HG02943 (cell line): ENCODE data around the gene CYTH1.
"Not testable (repeated sequence)": the region's sequence is repeated elsewhere in the genome, so short reads cannot be mapped to it uniquely, and the experiment has no call there.

ENCODE experiments used
- ATAC-seq: cut with Tn5 transposase; IDR thresholded peaks from one replicate; pipeline ENCODE4 v1.9.1; 2021; ENCODE audit warnings: mild to moderate bottlenecking, low read depth, moderate library complexity; ENCODE audit not compliant: unreplicated experiment

CYTH1 gene

GRCh38 chr17:78675316-78675616 is 106.8 kb downstream of the CYTH1 start:
- no peak for ATAC-seq

- no peak for ATAC-seq
These were observed 107.3 kb downstream of the CYTH1 start for GRCh38 chr17:78674595-78675315.

DNA sequence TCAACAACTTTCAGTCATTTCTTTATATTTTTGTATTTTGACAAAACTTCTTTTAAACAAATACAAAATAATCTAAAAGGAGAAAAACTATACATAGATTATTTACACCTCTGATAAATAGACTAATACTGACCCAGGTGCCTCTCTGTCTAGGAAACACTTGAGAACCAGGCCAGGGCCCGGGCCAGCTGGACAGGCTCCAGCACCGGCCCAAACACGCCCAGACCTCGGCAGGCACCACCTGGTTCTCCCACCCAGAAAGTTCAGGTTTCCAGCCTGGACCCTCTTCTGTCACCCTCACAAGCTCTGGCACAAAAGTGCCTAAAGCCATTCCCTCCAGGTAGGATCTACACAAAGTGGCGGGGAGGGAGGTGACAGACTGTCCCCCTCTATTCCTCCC is 107.9 kb downstream of the CYTH1 start:
- ATAC-seq: no peak

DNA sequence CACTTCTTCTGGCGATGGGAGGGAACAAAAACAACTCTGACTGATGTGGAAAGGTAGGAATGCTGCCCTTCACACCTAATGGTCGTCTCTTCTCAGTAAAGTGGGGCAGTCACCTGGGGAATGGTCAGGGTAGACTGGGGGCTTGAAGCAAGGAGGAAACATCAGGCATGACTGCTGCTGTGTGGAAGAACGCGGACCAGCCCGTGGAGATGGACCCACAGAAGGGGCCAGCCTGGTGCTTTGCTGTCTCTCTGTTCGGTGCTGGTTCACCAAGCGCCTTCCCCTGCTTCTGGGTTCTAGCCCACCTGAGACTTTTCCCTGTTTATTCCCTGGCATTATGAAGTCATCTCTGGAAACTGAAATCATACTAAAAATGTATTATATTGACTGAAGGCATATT is 108.7 kb downstream of the CYTH1 start:
- ATAC-seq: no peak

DNA sequence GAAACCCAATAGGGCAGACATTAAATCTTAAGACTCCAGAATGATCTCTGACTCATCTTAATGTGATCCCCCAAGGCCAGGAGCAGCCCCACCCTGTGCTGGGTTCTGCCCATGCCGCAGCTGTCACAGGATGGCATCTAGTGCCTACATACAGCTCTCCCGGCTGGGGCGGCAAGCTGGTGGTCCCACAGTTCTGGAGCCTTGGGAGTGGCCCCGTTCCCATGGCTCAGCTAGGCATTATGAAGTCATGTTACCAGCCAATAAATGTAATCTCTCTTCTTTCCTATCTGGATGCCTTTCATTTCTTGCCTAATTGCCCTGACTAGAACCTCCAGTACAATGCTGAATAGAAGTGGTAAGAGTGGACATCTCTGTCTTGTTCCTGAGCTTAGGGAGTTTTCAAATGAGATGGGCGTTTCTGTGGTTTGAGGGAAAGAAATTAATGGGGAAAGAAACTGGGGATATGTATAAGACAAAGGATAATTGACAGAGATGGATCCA is 109.2 kb downstream of the CYTH1 start:
- ATAC-seq: no peak

GRCh38 chr17:78672005-78672404 is 110.1 kb downstream of the CYTH1 start:
- no peak for ATAC-seq

- not testable (repeated sequence) for ATAC-seq
These were observed 110.4 kb downstream of the CYTH1 start for GRCh38 chr17:78671726-78672001.

DNA sequence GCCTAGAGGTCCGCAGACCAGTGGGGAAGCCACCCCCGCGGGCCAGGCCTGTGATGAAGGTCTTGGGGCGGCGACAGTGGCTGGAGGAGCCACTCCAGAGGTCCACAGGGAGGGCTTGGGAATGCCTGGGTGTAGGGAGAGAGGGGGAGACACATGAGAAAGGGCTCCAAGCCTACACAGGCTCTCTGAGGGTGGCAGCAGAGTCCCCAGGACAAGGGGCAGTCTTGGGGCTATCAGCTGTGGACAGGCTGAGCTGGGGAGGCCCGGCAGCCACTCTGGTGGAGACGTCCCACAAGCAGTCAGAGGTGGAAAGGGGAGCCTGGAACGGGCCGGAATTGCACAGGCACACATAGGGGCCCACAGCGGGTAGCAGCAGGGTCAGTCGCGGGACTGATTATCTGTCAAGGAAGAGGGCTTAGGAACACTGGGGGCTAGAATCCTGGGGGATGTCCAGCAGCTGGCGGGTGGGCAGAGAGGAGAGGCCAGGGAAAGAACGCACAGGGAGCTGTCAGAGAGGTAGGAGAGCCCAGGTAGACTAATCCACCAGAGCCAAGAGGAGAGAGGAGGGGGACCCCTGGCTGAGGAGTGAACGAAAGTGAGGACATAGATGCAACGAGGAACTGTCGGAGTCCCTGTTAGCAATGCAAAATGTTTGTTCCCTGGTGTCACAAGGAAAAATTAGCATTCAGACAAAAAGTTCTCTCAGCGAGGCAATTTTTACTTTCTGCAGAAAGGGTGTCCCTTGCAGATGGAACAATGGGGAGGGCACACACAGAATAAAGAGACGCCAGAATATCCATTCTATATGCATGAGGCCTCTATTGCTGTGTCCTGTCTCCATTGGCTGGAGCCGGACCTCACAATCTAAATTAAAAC is 111.0 kb downstream of the CYTH1 start:
- no peak for ATAC-seq

GRCh38 chr17:78669975-78670518 is 112.0 kb downstream of the CYTH1 start:
- no peak for ATAC-seq

- ATAC-seq: no peak
These were observed 112.7 kb downstream of the CYTH1 start for GRCh38 chr17:78669256-78669974.

DNA sequence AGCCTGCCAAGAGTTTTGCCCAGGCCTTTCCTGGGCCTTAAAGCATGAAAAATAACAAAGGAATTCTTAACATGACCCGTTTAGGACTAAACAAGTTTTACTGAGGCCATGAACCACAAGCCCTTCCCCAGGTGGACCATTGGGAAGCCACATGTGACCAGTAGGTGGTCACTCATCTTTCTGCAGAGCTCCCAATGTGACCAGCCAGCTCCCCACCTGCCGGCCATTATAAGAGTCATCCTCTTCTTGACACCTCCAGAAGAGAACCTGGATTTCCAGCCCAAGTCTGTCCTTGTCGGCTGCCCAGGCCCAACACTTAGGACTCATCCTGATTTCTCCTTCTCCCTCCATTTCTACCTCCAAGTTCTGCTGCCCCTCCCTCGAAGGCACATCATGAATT is 113.2 kb downstream of the CYTH1 start:
- no peak for ATAC-seq

DNA sequence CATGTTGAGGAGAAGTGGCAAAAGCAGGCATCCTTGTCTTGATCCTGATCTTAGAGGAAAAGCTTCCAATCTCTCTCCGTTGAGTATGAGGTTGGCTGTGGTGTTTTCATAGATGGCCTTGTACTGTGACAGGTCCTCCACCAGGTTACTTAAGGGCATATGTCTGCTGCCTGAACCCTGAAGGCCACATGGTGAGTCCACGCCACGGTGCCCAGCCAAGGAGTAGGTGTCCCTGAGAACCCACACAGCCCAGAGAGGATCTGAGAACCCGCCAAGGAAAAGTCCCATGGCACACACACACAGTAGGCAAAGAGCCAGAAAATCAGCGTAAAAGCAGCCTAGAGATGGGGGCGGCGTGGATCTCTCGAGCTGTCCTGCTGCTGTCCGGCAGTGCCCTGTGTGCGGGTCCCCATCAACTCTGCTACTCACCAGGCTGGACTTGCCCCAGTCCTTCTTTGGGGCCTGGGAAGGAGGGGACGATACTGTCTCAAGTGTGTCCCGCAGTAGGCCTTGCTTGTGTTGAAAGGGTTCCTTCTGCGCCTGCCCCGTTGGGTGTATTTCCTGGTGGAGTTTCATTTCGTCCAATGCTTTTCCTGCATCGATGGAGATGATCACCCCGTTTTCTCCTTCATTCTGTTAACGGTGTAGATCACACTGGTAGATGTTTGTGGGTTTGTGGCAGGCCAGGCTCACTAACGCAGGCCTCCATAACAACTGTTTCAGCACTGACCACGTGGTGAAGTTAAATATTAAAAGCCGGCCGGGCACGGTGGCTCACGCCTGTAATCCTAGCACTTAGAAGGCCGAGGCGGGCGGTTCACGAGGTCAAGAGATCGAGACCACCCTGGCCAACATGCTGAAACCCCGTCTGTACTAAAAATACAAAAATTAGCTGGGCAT is 114.1 kb downstream of the CYTH1 start:
- ATAC-seq: no peak

- no peak for ATAC-seq
These were observed 115.0 kb downstream of the CYTH1 start for GRCh38 chr17:78667091-78667490.

GRCh38 chr17:78665952-78666920 is 115.8 kb downstream of the CYTH1 start:
- ATAC-seq: no peak

GRCh38 chr17:78665387-78665951 is 116.6 kb downstream of the CYTH1 start:
- ATAC-seq: no peak

GRCh38 chr17:78664476-78665386 is 117.3 kb downstream of the CYTH1 start:
- no peak for ATAC-seq

DNA sequence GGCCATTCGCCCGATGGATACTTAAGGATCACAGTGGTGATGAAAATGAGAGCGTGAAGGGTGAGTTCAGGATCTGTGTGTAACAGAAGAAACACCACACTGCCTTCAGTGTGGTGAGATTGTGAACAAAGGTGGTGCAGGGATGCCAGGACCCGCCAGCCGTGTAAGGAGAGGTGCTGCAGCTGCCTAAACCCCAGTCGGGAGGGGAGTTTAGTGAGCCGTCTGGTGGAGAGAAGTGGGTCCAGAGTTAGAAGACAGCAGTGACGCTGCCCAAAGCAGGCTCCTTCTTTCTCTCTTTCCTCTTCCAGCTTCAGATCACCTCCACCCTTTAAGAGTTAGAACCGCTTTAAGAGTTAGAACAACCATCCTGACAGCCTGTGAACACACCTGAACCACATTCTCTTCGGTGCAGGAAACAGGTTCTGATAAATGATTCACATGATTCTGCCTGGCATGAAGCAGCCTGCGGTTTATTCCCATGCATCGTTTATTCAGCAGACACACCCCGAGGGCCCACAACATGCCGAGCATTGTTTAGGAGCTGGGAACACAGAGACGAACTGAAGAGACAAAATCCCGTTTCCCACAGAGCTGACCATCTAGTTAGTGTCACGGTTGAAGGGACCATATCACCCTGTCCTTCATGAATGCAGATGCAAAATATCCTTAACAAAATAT is 120.8 kb downstream of the CYTH1 start:
- ATAC-seq: no peak
